EH (cell line): ENCODE data around the gene EIF4G2.
A peak's percentile ranks its signal among the peaks of the same experiment; 100 is the strongest.

ENCODE experiments used
- DNase-seq: peaks from one replicate; pipeline ENCODE4 v3.0.0-alpha.2; 2015; ENCODE audit warnings: low read depth

The EIF4G2 gene

DNA sequence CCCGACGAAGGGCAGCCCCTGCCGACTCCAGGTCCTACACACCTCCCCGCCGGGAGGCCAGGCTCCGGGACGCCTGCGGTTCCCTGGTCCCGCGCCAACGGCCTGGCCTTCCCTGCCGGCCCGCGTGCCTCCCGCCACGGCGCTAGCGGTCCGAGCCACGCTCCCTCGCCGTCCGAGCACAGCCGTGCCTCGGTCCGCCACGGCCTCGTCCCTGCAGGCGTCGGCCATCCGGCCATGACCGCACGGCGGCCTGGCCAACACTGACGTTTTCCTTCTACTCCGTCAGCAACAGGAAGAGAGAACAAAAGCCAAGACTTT is 532 bp downstream of the EIF4G2 start:
- no peak for DNase-seq

GRCh38 chr11:10807493-10808234 is 1.1 kb downstream of the EIF4G2 start:
- peak; percentile 74 for DNase-seq

DNA sequence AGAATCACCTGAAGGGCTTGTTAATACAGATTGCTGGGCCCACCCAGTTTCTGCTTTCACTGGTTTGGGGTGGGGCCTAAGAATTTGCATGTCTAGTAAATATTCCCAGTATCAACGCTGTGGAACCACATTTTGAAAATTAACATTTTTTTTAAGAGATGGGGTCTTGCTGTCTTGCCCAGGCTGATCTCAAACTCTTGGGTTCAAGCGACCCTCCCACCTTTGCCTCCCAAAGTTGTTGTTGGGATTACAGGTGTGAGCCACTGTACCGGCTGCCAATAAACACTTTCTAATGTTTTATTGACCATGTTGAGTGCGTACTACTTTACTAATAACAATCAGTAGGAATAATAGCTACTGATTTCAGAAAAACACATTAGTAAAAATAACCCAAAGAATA is 2.5 kb downstream of the EIF4G2 start:
- DNase-seq: no peak

- no peak for DNase-seq
These were observed 3.0 kb downstream of the EIF4G2 start for GRCh38 chr11:10805741-10806140.

- no peak for DNase-seq
These were observed 5.0 kb downstream of the EIF4G2 start for GRCh38 chr11:10803676-10804075.

GRCh38 chr11:10800292-10800691 is 8.4 kb downstream of the EIF4G2 start:
- DNase-seq: no peak

GRCh38 chr11:10798330-10798928 is 10.3 kb downstream of the EIF4G2 start:
- DNase-seq: no peak

GRCh38 chr11:10797531-10797930 is 11.2 kb downstream of the EIF4G2 start:
- DNase-seq: no peak

DNA sequence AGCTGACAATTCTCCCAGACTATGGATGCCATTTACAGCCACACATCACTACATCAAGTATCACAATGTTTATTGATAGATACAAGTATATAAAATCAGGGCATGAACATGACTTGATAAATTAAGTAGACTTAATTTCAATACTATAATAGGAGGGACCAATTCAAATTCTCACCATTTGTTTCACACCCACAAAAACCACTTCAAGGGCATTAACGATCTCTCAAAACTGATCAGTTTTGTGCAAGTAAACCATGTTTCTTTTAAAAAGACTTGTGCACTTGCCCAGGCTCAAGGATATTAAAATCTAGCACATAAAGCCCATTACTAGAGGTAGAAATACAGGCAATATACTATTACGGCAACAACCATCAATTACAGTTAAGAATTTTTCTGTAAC is 11.7 kb downstream of the EIF4G2 start:
- DNase-seq: no peak

DNA sequence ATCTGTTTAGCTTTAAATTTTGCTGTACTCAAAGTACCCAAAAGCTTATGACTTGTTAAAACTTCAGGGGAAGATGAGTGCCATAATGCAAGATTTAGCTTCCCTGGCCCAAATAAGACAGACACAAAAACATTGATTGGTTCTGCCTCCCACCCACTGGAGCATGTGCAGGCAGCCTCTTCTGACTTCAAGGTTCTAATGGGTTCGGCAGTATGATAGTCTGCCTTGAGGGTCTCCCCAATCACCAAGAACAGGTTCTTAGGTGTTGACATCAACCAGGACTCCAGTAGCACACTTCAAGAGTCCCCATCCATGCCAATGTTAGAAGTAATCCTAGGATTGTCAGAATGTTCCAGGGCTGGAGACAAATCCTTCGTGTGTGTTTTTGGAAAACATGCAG is 12.5 kb downstream of the EIF4G2 start:
- no peak for DNase-seq

DNA sequence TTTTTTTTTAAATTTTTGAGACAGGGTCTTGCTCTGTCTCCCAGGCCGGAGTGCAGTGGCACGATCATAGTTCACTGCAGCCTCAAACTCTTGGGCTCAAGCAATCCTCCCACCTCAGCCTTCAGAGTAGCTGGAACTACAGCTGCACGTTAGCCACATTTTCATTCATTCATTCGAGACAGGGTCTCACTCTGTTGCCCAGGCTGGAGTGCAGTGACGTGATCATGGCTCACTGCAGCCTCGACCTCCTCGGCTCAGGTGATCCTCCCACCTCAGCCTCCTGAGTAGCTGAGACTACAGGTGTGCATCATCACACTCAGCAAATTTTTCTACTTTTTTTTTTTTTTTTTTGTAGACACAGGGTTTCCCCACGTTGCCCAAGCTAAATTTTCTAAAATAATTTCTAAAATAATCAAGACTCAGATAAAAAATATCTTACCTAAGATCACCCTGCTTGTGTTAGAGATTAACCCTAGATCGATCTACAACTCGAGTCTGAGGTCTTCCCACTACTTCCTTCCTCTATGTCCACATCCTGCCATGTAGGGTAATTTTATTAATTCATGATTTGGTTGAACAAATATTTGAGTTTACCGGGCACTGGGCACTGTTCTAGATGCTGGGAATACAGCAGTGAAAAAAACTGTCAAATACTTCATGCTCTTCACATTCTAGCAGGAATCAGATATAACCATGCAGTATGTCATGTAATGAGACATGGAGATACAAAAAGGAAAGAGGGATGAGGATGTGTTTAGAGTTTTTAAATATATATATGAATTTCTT is 15.1 kb downstream of the EIF4G2 start:
- no peak for DNase-seq

DNA sequence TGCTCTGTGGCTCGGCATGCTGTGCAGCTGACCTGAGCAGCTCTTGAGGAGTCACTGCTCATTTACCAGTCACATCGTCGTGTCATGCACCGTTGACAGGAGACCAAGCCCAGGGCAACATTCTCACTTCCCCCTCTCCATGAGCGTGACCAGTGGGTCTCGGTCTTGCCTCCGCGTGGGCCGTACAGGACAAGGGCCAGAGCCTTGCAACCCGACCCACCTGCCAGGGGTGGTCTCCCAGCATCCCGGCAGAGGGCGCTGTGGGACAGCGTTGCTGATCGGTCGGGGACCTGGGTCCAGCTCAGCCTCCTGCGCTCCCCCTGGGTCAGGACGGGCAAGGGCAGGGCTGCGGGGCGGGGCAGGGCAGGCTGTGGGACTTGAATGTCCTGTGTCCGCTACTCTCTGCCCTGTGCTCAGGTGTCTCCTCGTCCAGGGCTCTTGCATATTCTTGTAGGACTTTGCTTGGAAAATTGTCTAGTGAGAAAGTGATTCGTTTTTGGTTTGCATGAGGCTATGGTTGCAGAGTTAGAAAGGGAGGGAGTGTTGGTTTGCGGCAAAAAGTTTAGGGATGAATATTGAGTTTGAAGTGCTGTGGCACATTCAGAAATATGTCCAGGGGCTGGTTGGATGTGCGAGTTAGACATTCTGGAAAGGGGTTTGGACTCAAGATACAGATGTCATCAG is 16.2 kb downstream of the EIF4G2 start:
- DNase-seq: peak; percentile 77

- no peak for DNase-seq
These were observed 22.3 kb downstream of the EIF4G2 start for GRCh38 chr11:10786451-10786850.

GRCh38 chr11:10785146-10785474 is 23.6 kb downstream of the EIF4G2 start:
- DNase-seq: no peak

GRCh38 chr11:10784232-10785145 is 24.2 kb downstream of the EIF4G2 start:
- peak; percentile 24 for DNase-seq

GRCh38 chr11:10780040-10780439 is 28.7 kb downstream of the EIF4G2 start:
- DNase-seq: no peak

GRCh38 chr11:10779086-10779485 is 29.6 kb downstream of the EIF4G2 start:
- peak; percentile 40 for DNase-seq

DNA sequence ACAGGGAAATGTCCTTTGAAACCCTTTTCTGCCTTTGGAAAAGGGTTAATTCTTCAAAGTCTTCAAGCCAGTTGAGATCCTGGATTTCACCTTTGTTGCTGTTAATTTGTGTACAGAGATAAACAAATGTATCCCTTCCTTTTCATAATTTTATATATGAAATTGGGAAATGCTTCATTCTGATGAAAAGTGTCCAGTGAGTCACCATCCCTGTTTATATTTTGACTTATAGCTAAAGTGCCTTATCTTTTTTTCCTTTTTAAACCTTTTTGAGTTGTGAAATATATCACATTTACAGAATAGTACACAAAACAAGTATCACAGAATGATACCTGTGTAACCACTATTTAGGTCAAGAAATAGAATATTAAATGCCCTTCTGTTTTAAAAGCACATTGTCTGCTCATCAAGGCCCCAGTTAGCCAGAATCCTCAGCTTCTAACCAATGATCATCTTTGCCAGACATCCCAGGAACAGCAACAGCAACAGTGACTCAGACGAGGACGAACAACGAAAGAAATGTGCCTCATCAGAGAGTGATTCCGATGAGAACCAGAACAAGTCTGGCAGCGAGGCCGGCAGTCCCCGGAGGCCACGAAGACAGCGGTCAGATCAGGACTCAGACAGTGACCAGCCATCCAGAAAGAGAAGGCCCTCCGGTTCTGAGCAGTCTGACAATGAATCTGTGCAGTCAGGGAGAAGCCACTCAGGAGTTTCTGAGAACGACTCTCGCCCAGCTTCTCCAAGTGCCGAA is 30.3 kb downstream of the EIF4G2 start:
- DNase-seq: peak; percentile 88

- DNase-seq: peak; percentile 36
These were observed 30.9 kb downstream of the EIF4G2 start for GRCh38 chr11:10777806-10778205.

GRCh38 chr11:10777393-10777793 is 31.3 kb downstream of the EIF4G2 start:
- DNase-seq: no peak

DNA sequence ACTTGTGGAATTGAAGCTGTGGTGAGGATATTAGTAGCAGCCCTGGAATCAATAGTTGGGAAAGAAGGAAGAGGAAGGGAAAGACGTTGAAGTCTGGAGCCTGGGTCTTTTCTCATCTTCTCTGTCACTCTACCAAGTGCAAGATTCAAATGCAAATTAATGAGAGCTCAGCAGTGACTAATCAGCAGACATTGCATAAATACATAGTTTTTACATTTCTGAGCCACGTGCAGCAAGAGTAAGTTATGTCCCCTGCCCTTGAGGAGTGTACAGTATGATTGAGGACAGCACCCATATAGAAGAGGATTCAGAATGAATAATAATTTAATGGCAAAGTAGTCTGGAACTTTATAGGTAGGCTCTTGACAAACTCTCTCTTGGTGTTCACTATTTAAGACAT is 33.9 kb downstream of the EIF4G2 start:
- DNase-seq: peak; percentile 47
